HCT116 (cell line): ENCODE data around the gene NR1H4. TPM values are rescaled to one million over a fixed set of nuclear protein-coding genes. Genes with fewer than 3 reads are reported as not detected.

Source experiments
- ATAC-seq: fragments of 200-7000 bp; cut with Tn5 transposase; 2 replicates; pipeline ENCODE4 v1.9.1; 2020; ENCODE audit warnings: mild to moderate bottlenecking, moderate library complexity
- BruUV-seq: library from RNA; stranded (reverse); fragments of 400-500 nt; replicated peaks from 2 replicates; lab custom pipeline; 2021; lab: Mats Ljungman, UMichigan
- CTCF ChIA-PET: fragments of 300-600 bp; sonication (Branson Sonifier 250); formaldehyde crosslinking; loops from one replicate; lab custom pipeline; 2021; ENCODE audit warnings: antibody characterized with exemption; lab: Charles Lee
- POLR2A ChIA-PET: fragments of 300-600, 350-600 bp; sonication (Branson Sonifier 250); formaldehyde crosslinking; loops from one replicate; lab custom pipeline; 2021; ENCODE audit warnings: antibody characterized with exemption; lab: Charles Lee
- RAD21 ChIA-PET, 2 experiments: fragments of 300-600 bp; sonication (Branson Sonifier 250); formaldehyde crosslinking; loops; one replicate each; lab custom pipeline; 2023; ENCODE audit warnings: low total read pairs in 2 of 2; ENCODE audit not compliant: uncharacterized antibody in 2 of 2, unreplicated experiment in 2 of 2, low non-redundant PET in 1 of 2; lab: Charles Lee
- DNase-seq: peaks from one replicate; pipeline ENCODE4 v3.0.0-alpha.2; 2010; ENCODE audit warnings: low read depth, low spot score
- H2AFZ ChIP-seq: fragments of 200-600 bp; shearing (Covaris generic), sonication (generic); 2 replicates; pipeline ENCODE4 v1.6.1; 2017; ENCODE audit warnings: low read depth, mixed run types, mixed read lengths, antibody characterized with exemption, low read length; ENCODE audit not compliant: poor library complexity, severe bottlenecking
- H3K27ac ChIP-seq: 2 replicates; pipeline ENCODE4 v1.5.1; 2012; ENCODE audit warnings: low read depth, low read length
- H3K27me3 ChIP-seq: fragments of 200-600 bp; sonication (generic); 2 replicates; pipeline ENCODE4 v1.6.1; 2016; ENCODE audit warnings: mixed run types, low read length, mixed read lengths; ENCODE audit not compliant: insufficient read depth
- H3K36me3 ChIP-seq, 2 experiments: fragments of 200-500 bp in 1 of 2; fragments of 200-600 bp in 1 of 2; sonication (Bioruptor generic) in 1 of 2; sonication (generic) in 1 of 2; 2 replicates each; pipeline versions ENCODE4 v1.5.1 to v1.6.1; 2014 to 2016; ENCODE audit warnings: low read length in 2 of 2, inconsistent platforms in 1 of 2, mixed read lengths in 1 of 2, mixed run types in 1 of 2; ENCODE audit not compliant: insufficient read depth in 2 of 2, control insufficient read depth in 1 of 2
- H3K4me1 ChIP-seq, 2 experiments: fragments of 200-600 bp in 1 of 2; sonication (generic) in 1 of 2; 2 replicates each; pipeline versions ENCODE4 v1.5.1 to v1.6.1; 2012 to 2017; ENCODE audit warnings: low read length in 2 of 2, inconsistent platforms in 1 of 2, mild to moderate bottlenecking in 1 of 2, mixed read lengths in 1 of 2, mixed run types in 1 of 2, moderate library complexity in 1 of 2; ENCODE audit not compliant: insufficient read depth in 2 of 2, control insufficient read depth in 1 of 2
- H3K4me2 ChIP-seq: fragments of 200-600 bp; sonication (generic); 2 replicates; pipeline ENCODE4 v1.6.1; 2017; ENCODE audit warnings: mixed run types, low read length, mixed read lengths
- H3K4me3 ChIP-seq, 2 experiments: fragments of 200-600 bp in 1 of 2; sonication (generic) in 1 of 2; replicated peaks in 1 of 2; 2 replicates each; pipeline ENCODE4 v1.5.1; 2011 to 2016; ENCODE audit warnings: low read length in 2 of 2, control low read depth in 1 of 2, low read depth in 1 of 2, mild to moderate bottlenecking in 1 of 2, mixed read lengths in 1 of 2, mixed run types in 1 of 2
- H3K79me2 ChIP-seq: fragments of 200-600 bp; sonication (generic); 2 replicates; pipeline ENCODE4 v1.6.1; 2017; ENCODE audit warnings: mild to moderate bottlenecking, mixed run types, low read length, moderate library complexity, mixed read lengths; ENCODE audit not compliant: insufficient read depth
- H3K9ac ChIP-seq: fragments of 200-600 bp; sonication (generic); 2 replicates; pipeline ENCODE4 v1.6.1; 2016; ENCODE audit warnings: low read length, mixed read lengths
- H3K9me2 ChIP-seq: fragments of 200-600 bp; sonication (generic), shearing (Covaris generic); 2 replicates; pipeline ENCODE4 v1.6.1; 2017; ENCODE audit warnings: mixed run types, mild to moderate bottlenecking, moderate library complexity; ENCODE audit not compliant: insufficient read depth
- H3K9me3 ChIP-seq, 2 experiments: fragments of 200-500 bp in 1 of 2; fragments of 200-600 bp in 1 of 2; sonication (Bioruptor generic) in 1 of 2; sonication (generic) in 1 of 2; 2 replicates each; pipeline ENCODE4 v1.6.1; 2014 to 2017; ENCODE audit warnings: low read length in 2 of 2, mixed read lengths in 2 of 2, inconsistent platforms in 1 of 2, low read depth in 1 of 2, mild to moderate bottlenecking in 1 of 2, mixed run types in 1 of 2, moderate library complexity in 1 of 2; ENCODE audit not compliant: control insufficient read depth in 1 of 2, insufficient read depth in 1 of 2
- H4K20me1 ChIP-seq: fragments of 200-600 bp; sonication (generic), shearing (Covaris generic); 2 replicates; pipeline ENCODE4 v1.6.1; 2017; ENCODE audit warnings: mixed run types, mild to moderate bottlenecking, moderate library complexity; ENCODE audit not compliant: insufficient read depth
- CBX3 ChIP-seq: IDR thresholded peaks from 2 replicates; pipeline ENCODE4 v1.6.1; 2012; ENCODE audit warnings: low read depth
- CEBPB ChIP-seq: IDR thresholded peaks from 2 replicates; pipeline ENCODE4 v1.6.1; 2012; ENCODE audit warnings: low read depth
- ELF1 ChIP-seq: IDR thresholded peaks from 2 replicates; pipeline ENCODE4 v1.6.1; 2012; ENCODE audit warnings: low read depth, borderline replicate concordance
- EZH2 ChIP-seq: fragments of 200-600 bp; sonication (generic); IDR thresholded peaks from 2 replicates; pipeline ENCODE4 v1.6.1; 2017; ENCODE audit warnings: antibody characterized with exemption, mixed run types
- JUND ChIP-seq: IDR thresholded peaks from 2 replicates; pipeline ENCODE4 v1.6.1; 2012
- POLR2A ChIP-seq: IDR thresholded peaks from 2 replicates; pipeline ENCODE4 v1.7.0; 2011; ENCODE audit warnings: borderline replicate concordance; ENCODE audit not compliant: insufficient read depth, insufficient read length; ENCODE audit errors: extremely low read depth
- POLR2AphosphoS5 ChIP-seq: IDR thresholded peaks from 2 replicates; pipeline ENCODE4 v1.6.1; 2011; ENCODE audit warnings: mild to moderate bottlenecking, low read depth, low read length, moderate library complexity
- REST ChIP-seq: IDR thresholded peaks from 2 replicates; pipeline ENCODE4 v1.6.1; 2012; ENCODE audit warnings: low read depth
- TCF7L2 ChIP-seq: IDR thresholded peaks from 2 replicates; pipeline ENCODE4 v1.7.0; 2011; ENCODE audit warnings: borderline replicate concordance, inconsistent platforms; ENCODE audit not compliant: insufficient read depth, insufficient read length; ENCODE audit errors: extremely low read depth
- YY1 ChIP-seq: IDR thresholded peaks from 2 replicates; pipeline ENCODE4 v1.6.1; 2011; ENCODE audit warnings: low read length, low read depth, moderate library complexity, mild to moderate bottlenecking; ENCODE audit not compliant: insufficient replicate concordance; ENCODE audit errors: extremely low read depth
- ZBTB33 ChIP-seq: IDR thresholded peaks from 2 replicates; pipeline ENCODE4 v1.6.1; 2011; ENCODE audit warnings: mild to moderate bottlenecking, low read length, moderate library complexity; ENCODE audit not compliant: insufficient replicate concordance; ENCODE audit errors: extremely low read depth
- ZFX ChIP-seq: fragments of 450-650 bp; IDR thresholded peaks from 2 replicates; pipeline ENCODE4 v1.6.1; 2017
- intact Hi-C: fragments of 100-400 bp; cut with micrococcal nuclease; formaldehyde crosslinking; loops from 2 replicates; pipeline ENCODE4 v1.10.0; 2022
- total RNA-seq: library from RNA; stranded (reverse); gene quantifications from one replicate; pipeline ENCODE4 v1.2.1, GENCODE V29; 2021; ENCODE audit not compliant: unreplicated experiment
- TF ChIP-seq, protein P1 (sequence below): IDR thresholded peaks from 2 replicates; pipeline ENCODE4 v1.6.1; 2012

The NR1H4 gene
- total RNA-seq, 1 experiment from 2014 or later, result not detected

- TF ChIP-seq REST (no peak), ZBTB33 (no peak), YY1 (no peak), POLR2A (no peak), ZFX (no peak)
- TF ChIP-seq, all 23 proteins: peak for 0
These were observed 39.5 kb upstream of the NR1H4 start (continued) for GRCh38 chr12:100434177-100434576.

GRCh38 chr12:100435957-100436356 lies 37.7 kb upstream of the NR1H4 start:
- RAD21 ChIA-PET, result no interaction called here
- TF ChIP-seq ELF1 (no peak), POLR2A (no peak), EZH2 (no peak), TCF7L2 (no peak), POLR2AphosphoS5 (no peak), JUND (no peak), CBX3 (no peak), REST (no peak), ZFX (no peak), CEBPB (no peak)
- TF ChIP-seq, protein P1, sequence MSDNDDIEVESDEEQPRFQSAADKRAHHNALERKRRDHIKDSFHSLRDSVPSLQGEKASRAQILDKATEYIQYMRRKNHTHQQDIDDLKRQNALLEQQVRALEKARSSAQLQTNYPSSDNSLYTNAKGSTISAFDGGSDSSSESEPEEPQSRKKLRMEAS, result no peak

More at GRCh38 chr12:100435957-100436356, 37.7 kb upstream of the NR1H4 start:
- Histone ChIP-seq H3K79me2 (no peaks in the 10 kb centered on the region), H3K9me2 (no peaks in the 10 kb centered on the region), H3K27me3 (0 out of 2 replicates have a peak, but pooled peaks cover 4% of the 10 kb centered on the region), H3K4me3 (no peak overlapping the region), H3K4me1 (no peaks in the 10 kb centered on the region), H3K9me3 (no peaks in the 10 kb centered on the region), H3K9ac (no peak overlapping the region), H3K36me3 (no peaks in the 10 kb centered on the region), H4K20me1 (no peaks in the 10 kb centered on the region), H3K4me2 (no peak overlapping the region), H2AFZ (no peak overlapping the region), H3K27ac (no peak overlapping the region)
- ChIA-PET CTCF (interaction anchor here (1.1 kb wide), 1 partner anchor 31 kb away, joined by 4 read pairs; no protein-coding TSS in a partner anchor), POLR2A (no interaction called here)
- no peak for DNase-seq
- ATAC-seq, result no peak
- BruUV-seq, result no TSS peak
- intact Hi-C loops, result no loop called here
